ENCODE results near the gene LRRC3. TPM values are rescaled to one million over a fixed set of nuclear protein-coding genes. Genes with fewer than 3 reads are reported as not detected.

The LRRC3 gene
- polyA plus RNA-seq, 1 donor (not counting 4 experiments of a cell fraction or from before 2014, with no cell fraction given), result 1.4 TPM

DNA sequence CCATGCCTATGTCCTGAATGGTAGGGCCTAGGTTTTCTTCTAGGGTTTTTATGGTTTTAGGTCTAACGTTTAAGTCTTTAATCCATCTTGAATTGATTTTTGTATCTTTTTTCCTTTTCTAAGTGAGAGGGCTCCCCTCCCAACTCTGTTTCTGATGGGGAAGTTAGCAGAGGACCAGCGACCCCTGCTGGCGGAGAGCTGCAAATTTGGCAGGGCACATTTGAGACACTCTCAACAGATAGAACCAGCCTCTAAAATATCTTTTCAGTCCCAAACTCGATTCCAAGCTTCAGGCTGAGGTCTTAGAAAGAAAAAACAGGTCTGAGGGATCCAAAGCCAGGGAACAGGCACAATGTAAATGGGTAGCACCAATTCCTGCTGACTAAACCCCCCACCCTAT lies 32.5 kb downstream of the LRRC3 start:
- H2AFZ ChIP-seq (ENCODE audit: control insufficient read depth, low read length), result no peak overlapping the region
- no peak overlapping the region for H3K9ac ChIP-seq (ENCODE audit: control insufficient read depth, extremely low read depth, insufficient read depth, low read length)
- no peaks in the 10 kb centered on the region for H3K79me2 ChIP-seq (ENCODE audit: control insufficient read depth, insufficient read depth, low read length)
- peaks cover 6% of the 10 kb centered on the region for H3K9me3 ChIP-seq (ENCODE audit: control insufficient read depth, low read depth, low read length)
- no peak for FAIRE-seq
- no peaks in the 10 kb centered on the region for H3K36me3 ChIP-seq (ENCODE audit: control insufficient read depth in 2 of 2, extremely low read depth in 1 of 2, insufficient read depth in 2 of 2, low read length in 2 of 2)
- H3K4me3 ChIP-seq (ENCODE audit: control insufficient read depth in 2 of 3, extremely low read depth in 1 of 3, insufficient read depth in 2 of 3, low read depth in 1 of 3, low read length in 3 of 3), result no peak overlapping the region
- no peak overlapping the region for H3K27ac ChIP-seq (ENCODE audit: control insufficient read depth, insufficient read depth, low read length)
- no peak overlapping the region for H3K4me2 ChIP-seq (ENCODE audit: control insufficient read depth, extremely low read depth, insufficient read depth, low read depth, low read length)
- no peaks in the 10 kb centered on the region for H3K9me1 ChIP-seq (ENCODE audit: control insufficient read depth, extremely low read depth, insufficient read depth, low read length)
- no peak for DNase-seq (ENCODE audit: low read depth, low spot score)
- H4K20me1 ChIP-seq (ENCODE audit: control insufficient read depth, extremely low read depth, insufficient read depth, low read length), result no peaks in the 10 kb centered on the region
- no peaks in the 10 kb centered on the region for H3K27me3 ChIP-seq (ENCODE audit: control insufficient read depth, extremely low read depth, insufficient read depth, low read length)
- TF ChIP-seq, protein P1, sequence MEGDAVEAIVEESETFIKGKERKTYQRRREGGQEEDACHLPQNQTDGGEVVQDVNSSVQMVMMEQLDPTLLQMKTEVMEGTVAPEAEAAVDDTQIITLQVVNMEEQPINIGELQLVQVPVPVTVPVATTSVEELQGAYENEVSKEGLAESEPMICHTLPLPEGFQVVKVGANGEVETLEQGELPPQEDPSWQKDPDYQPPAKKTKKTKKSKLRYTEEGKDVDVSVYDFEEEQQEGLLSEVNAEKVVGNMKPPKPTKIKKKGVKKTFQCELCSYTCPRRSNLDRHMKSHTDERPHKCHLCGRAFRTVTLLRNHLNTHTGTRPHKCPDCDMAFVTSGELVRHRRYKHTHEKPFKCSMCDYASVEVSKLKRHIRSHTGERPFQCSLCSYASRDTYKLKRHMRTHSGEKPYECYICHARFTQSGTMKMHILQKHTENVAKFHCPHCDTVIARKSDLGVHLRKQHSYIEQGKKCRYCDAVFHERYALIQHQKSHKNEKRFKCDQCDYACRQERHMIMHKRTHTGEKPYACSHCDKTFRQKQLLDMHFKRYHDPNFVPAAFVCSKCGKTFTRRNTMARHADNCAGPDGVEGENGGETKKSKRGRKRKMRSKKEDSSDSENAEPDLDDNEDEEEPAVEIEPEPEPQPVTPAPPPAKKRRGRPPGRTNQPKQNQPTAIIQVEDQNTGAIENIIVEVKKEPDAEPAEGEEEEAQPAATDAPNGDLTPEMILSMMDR (optimal IDR thresholded peaks at IDR 0.05 in 1 of 3, IDR thresholded peaks at IDR 0.05 in 1 of 3, conservative IDR thresholded peaks at IDR 0.05 in 1 of 3; ENCODE audit: extremely low read depth in 1 of 3, insufficient read depth in 2 of 3, low read length in 3 of 3), result peak; percentile 40 to 63 (median 47)
- TF ChIP-seq EZH2 (IDR thresholded peaks at IDR 0.05; ENCODE audit: low read length), result no peak
- dilution Hi-C loops (cut with MboI; ENCODE audit: extremely low pct_ligation_motif_present, low sequenced_read_pairs), result loop anchor here (25.0 kb wide), 1 partner anchor 249 kb away; no protein-coding TSS in a partner anchor
- H3K4me1 ChIP-seq (ENCODE audit: control insufficient read depth, extremely low read depth, insufficient read depth, low read length), result no peaks in the 10 kb centered on the region

DNA sequence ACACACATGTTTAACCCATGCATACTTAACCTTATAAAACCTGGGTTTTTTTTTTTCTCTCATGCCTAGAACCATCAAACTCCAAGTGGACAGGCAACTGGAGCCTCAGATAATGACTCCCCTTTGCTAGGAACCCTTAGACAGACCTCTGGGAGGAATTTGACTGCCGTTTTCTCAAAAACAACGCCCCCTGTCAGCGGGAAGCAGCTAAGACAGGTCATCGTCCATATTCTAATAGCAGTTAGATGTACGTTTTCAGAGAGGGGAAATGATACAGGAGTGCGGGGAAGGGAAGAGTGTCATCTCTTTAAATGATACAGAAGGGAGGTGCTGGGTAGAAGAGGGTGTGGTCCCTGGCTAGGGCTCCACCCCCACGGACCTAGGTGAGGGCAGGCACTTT lies 34.7 kb downstream of the LRRC3 start:
- Histone ChIP-seq H3K9ac (ENCODE audit: control insufficient read depth, extremely low read depth, insufficient read depth, low read length) (no peak overlapping the region), H3K9me3 (ENCODE audit: control insufficient read depth, low read depth, low read length) (peaks cover 16% of the 10 kb centered on the region), H3K4me1 (ENCODE audit: control insufficient read depth, extremely low read depth, insufficient read depth, low read length) (no peaks in the 10 kb centered on the region), H3K27ac (ENCODE audit: control insufficient read depth, insufficient read depth, low read length) (no peak overlapping the region), H2AFZ (ENCODE audit: control insufficient read depth, low read length) (no peak overlapping the region), H3K9me1 (ENCODE audit: control insufficient read depth, extremely low read depth, insufficient read depth, low read length) (no peaks in the 10 kb centered on the region), H3K79me2 (ENCODE audit: control insufficient read depth, insufficient read depth, low read length) (no peaks in the 10 kb centered on the region), H3K4me2 (ENCODE audit: control insufficient read depth, extremely low read depth, insufficient read depth, low read depth, low read length) (no peak overlapping the region), H4K20me1 (ENCODE audit: control insufficient read depth, extremely low read depth, insufficient read depth, low read length) (no peaks in the 10 kb centered on the region), H3K27me3 (ENCODE audit: control insufficient read depth, extremely low read depth, insufficient read depth, low read length) (no peaks in the 10 kb centered on the region), H3K36me3 (ENCODE audit: control insufficient read depth in 2 of 2, extremely low read depth in 1 of 2, insufficient read depth in 2 of 2, low read length in 2 of 2) (no peaks in the 10 kb centered on the region), H3K4me3 (ENCODE audit: control insufficient read depth in 2 of 3, extremely low read depth in 1 of 3, insufficient read depth in 2 of 3, low read depth in 1 of 3, low read length in 3 of 3) (no peak overlapping the region)
- FAIRE-seq (no peak), DNase-seq (ENCODE audit: low read depth, low spot score) (no peak)
- no peak for TF ChIP-seq EZH2 (IDR thresholded peaks at IDR 0.05; ENCODE audit: low read length)
- dilution Hi-C loops (cut with MboI; ENCODE audit: extremely low pct_ligation_motif_present, low sequenced_read_pairs), result loop anchor here (25.0 kb wide), 1 partner anchor 247 kb away; no protein-coding TSS in a partner anchor

DNA sequence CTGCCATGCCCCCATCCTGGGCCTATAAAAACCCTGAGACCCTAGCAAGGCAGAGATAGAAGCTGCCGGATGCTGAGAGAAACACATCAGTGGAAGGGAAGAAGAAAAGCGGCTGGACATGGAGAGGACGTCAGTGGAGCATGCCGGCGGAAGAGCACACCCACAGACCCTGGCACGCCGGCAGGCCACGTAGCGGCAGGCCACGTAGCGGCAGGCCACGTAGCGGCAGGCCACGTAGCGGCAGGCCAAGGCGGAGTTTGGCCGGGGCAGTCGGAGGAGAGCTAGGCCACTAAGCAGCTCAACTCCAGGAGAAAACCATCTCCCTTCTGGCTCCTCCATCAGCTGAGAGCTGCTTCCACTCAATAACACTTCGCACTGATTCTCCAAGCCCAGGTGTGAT lies 35.1 kb downstream of the LRRC3 start:
- dilution Hi-C loops (cut with MboI; ENCODE audit: extremely low pct_ligation_motif_present, low sequenced_read_pairs), result loop anchor here (25.0 kb wide), 1 partner anchor 247 kb away; no protein-coding TSS in a partner anchor
- no peaks in the 10 kb centered on the region for H3K79me2 ChIP-seq (ENCODE audit: control insufficient read depth, insufficient read depth, low read length)
- no peaks in the 10 kb centered on the region for H4K20me1 ChIP-seq (ENCODE audit: control insufficient read depth, extremely low read depth, insufficient read depth, low read length)
- no peaks in the 10 kb centered on the region for H3K9me1 ChIP-seq (ENCODE audit: control insufficient read depth, extremely low read depth, insufficient read depth, low read length)
- no peak for FAIRE-seq
- no peaks in the 10 kb centered on the region for H3K27me3 ChIP-seq (ENCODE audit: control insufficient read depth, extremely low read depth, insufficient read depth, low read length)
- H3K4me2 ChIP-seq (ENCODE audit: control insufficient read depth, extremely low read depth, insufficient read depth, low read depth, low read length), result no peak overlapping the region
- H3K4me3 ChIP-seq (ENCODE audit: control insufficient read depth in 2 of 3, extremely low read depth in 1 of 3, insufficient read depth in 2 of 3, low read depth in 1 of 3, low read length in 3 of 3), result no peak overlapping the region
- H3K36me3 ChIP-seq (ENCODE audit: control insufficient read depth in 2 of 2, extremely low read depth in 1 of 2, insufficient read depth in 2 of 2, low read length in 2 of 2), result no peaks in the 10 kb centered on the region
- H2AFZ ChIP-seq (ENCODE audit: control insufficient read depth, low read length), result no peak overlapping the region
- TF ChIP-seq, protein P1 (optimal IDR thresholded peaks at IDR 0.05 in 1 of 3, IDR thresholded peaks at IDR 0.05 in 1 of 3, conservative IDR thresholded peaks at IDR 0.05 in 1 of 3; ENCODE audit: extremely low read depth in 1 of 3, insufficient read depth in 2 of 3, low read length in 3 of 3), result no peak
- no peak for TF ChIP-seq EZH2 (IDR thresholded peaks at IDR 0.05; ENCODE audit: low read length)
- H3K9me3 ChIP-seq (ENCODE audit: control insufficient read depth, low read depth, low read length), result peaks cover 17% of the 10 kb centered on the region
- no peak overlapping the region for H3K9ac ChIP-seq (ENCODE audit: control insufficient read depth, extremely low read depth, insufficient read depth, low read length)
- DNase-seq (ENCODE audit: low read depth, low spot score), result no peak
- H3K4me1 ChIP-seq (ENCODE audit: control insufficient read depth, extremely low read depth, insufficient read depth, low read length), result no peaks in the 10 kb centered on the region
- no peak overlapping the region for H3K27ac ChIP-seq (ENCODE audit: control insufficient read depth, insufficient read depth, low read length)
